ENCODE results near the gene NADSYN1. TPM values are rescaled to one million over a fixed set of nuclear protein-coding genes. Genes with fewer than 3 reads are reported as not detected.

The NADSYN1 gene
- total RNA-seq, 2 experiments from 2014 or later, result 106 to 112 TPM

- Mint-ChIP-seq H3K4me3 (no peak overlapping the region), H3K36me3 (ENCODE audit: low read depth) (no peaks in the 10 kb centered on the region), H3K27me3 (peaks cover 12% of the 10 kb centered on the region), H3K4me1 (ENCODE audit: low read depth) (no peaks in the 10 kb centered on the region), H3K27ac (no peak overlapping the region), H3K9me3 (peaks cover 2% of the 10 kb centered on the region)
- H3K4me3 ChIP-seq (ENCODE audit: low read length), result no peak overlapping the region
- no peak overlapping the region for H3K27ac ChIP-seq (ENCODE audit: low read depth in 1 of 2, low read length in 2 of 2)
- no peak for TF ChIP-seq CTCF (IDR thresholded peaks at IDR 0.05)
- POLR2A ChIA-PET, result no interaction called here
- no peak for ATAC-seq (ENCODE audit: poor library complexity)
- DNase-seq, result no peak
- peaks cover 0 to 5% of the 10 kb centered on the region in 2 experiments for H3K9me3 ChIP-seq (ENCODE audit: control insufficient read depth in 1 of 2, insufficient read depth in 1 of 2, low read length in 2 of 2)
- no peaks in the 10 kb centered on the region for H3K27me3 ChIP-seq (ENCODE audit: control insufficient read depth in 1 of 2, insufficient read depth in 2 of 2, low read length in 2 of 2)
- CTCF ChIA-PET, result no interaction called here
- intact Hi-C loops (cut with DNase I, micrococcal nuclease), result no loop called here
- no peaks in the 10 kb centered on the region for H3K4me1 ChIP-seq (ENCODE audit: insufficient read depth, low read length)
- H3K36me3 ChIP-seq (ENCODE audit: insufficient read depth, low read length), result no peaks in the 10 kb centered on the region
Observed at GRCh38 chr11:71407356-71407755, 45.6 kb upstream of the NADSYN1 start.

- Histone ChIP-seq H3K4me3 (ENCODE audit: low read length) (no peak overlapping the region), H3K27me3 (ENCODE audit: control insufficient read depth in 1 of 2, insufficient read depth in 2 of 2, low read length in 2 of 2) (no peaks in the 10 kb centered on the region), H3K4me1 (ENCODE audit: insufficient read depth, low read length) (no peaks in the 10 kb centered on the region), H3K27ac (ENCODE audit: low read depth in 1 of 2, low read length in 2 of 2) (no peak overlapping the region), H3K36me3 (ENCODE audit: insufficient read depth, low read length) (no peaks in the 10 kb centered on the region), H3K9me3 (ENCODE audit: control insufficient read depth in 1 of 2, insufficient read depth in 1 of 2, low read length in 2 of 2) (peaks cover 0 to 5% of the 10 kb centered on the region in 2 experiments)
- H3K36me3 Mint-ChIP-seq (ENCODE audit: low read depth), result no peaks in the 10 kb centered on the region
- POLR2A ChIA-PET, result interaction anchor here (0.7 kb wide), 1 partner anchor 44 kb away, joined by 3 read pairs; no protein-coding TSS in a partner anchor
- intact Hi-C loops (cut with DNase I, micrococcal nuclease), result no loop called here
- no peak overlapping the region for H3K4me3 Mint-ChIP-seq
- TF ChIP-seq CTCF (IDR thresholded peaks at IDR 0.05), result no peak
- CTCF ChIA-PET, result no interaction called here
- peaks cover 2% of the 10 kb centered on the region for H3K9me3 Mint-ChIP-seq
- no peaks in the 10 kb centered on the region for H3K4me1 Mint-ChIP-seq (ENCODE audit: low read depth)
- ATAC-seq (ENCODE audit: poor library complexity), result no peak
- H3K27ac Mint-ChIP-seq, result no peak overlapping the region
- no peak for DNase-seq
- peaks cover 14% of the 10 kb centered on the region for H3K27me3 Mint-ChIP-seq
Observed at GRCh38 chr11:71408826-71409225, 44.2 kb upstream of the NADSYN1 start.

DNA sequence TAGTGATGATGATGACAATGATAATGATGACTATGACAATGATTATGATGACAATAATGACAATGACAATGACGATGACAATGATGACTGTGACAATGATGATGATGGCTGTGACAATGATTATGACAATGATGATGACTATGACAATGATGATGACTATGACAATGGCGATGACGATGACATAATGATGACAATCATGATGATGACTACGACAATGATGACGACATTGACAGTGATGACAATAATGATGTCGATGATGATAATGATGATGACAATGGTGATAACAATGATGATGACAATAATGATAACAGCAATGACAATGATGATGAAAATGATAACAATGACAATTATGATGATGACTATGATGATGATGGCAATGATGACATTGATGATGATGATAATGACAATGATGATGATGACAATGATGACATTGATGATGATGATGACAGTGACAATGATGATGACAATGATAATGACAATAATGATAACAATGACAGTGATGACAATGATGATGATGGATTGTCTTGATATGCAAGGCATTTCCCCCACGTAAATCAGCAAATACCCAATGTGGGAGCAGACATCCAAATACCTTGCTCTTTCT lies 42.5 kb upstream of the NADSYN1 start:
- Histone ChIP-seq H3K4me3 (ENCODE audit: low read length) (no peak overlapping the region), H3K9me3 (ENCODE audit: control insufficient read depth in 1 of 2, insufficient read depth in 1 of 2, low read length in 2 of 2) (no peaks in the 10 kb centered on the region), H3K36me3 (ENCODE audit: insufficient read depth, low read length) (no peaks in the 10 kb centered on the region), H3K27me3 (ENCODE audit: control insufficient read depth in 1 of 2, insufficient read depth in 2 of 2, low read length in 2 of 2) (no peaks in the 10 kb centered on the region), H3K4me1 (ENCODE audit: insufficient read depth, low read length) (no peaks in the 10 kb centered on the region), H3K27ac (ENCODE audit: low read depth in 1 of 2, low read length in 2 of 2) (no peak overlapping the region)
- CTCF ChIA-PET, result no interaction called here
- no peak overlapping the region for H3K27ac Mint-ChIP-seq
- peaks cover 23% of the 10 kb centered on the region for H3K27me3 Mint-ChIP-seq
- TF ChIP-seq CTCF (IDR thresholded peaks at IDR 0.05), result no peak
- no peak overlapping the region for H3K4me3 Mint-ChIP-seq
- no peaks in the 10 kb centered on the region for H3K9me3 Mint-ChIP-seq
- no peaks in the 10 kb centered on the region for H3K36me3 Mint-ChIP-seq (ENCODE audit: low read depth)
- DNase-seq, result no peak
- POLR2A ChIA-PET, result no interaction called here
- intact Hi-C loops (cut with DNase I, micrococcal nuclease), result no loop called here
- ATAC-seq (ENCODE audit: poor library complexity), result no peak
- H3K4me1 Mint-ChIP-seq (ENCODE audit: low read depth), result no peaks in the 10 kb centered on the region

Data from CD4-positive, alpha-beta T cell (primary cell).